ENCODE measurements around the gene ROR1.

GRCh38 chr1:64005801-64006200 is 232.0 kb downstream of the ROR1 start:
- TF ChIP-seq CTCF (IDR thresholded peaks at IDR 0.05) (no peak), POLR2A (IDR thresholded peaks at IDR 0.05) (no peak)

All from testis (tissue), 2 donors.